Activated naive CD8-positive, alpha-beta T cell treated with anti-CD3 and anti-CD28 coated beads, Interleukin-2, amount 50 U/mL, for 16 hours (primary cell): Measurements from ENCODE around the gene MPIG6B.

Experiments
- DNase-seq: peaks from one replicate; pipeline ENCODE4 v3.0.0-alpha.2; 2020; ENCODE audit warnings: low read depth, low spot score

MPIG6B gene

GRCh38 chr6:31737315-31737990 is 14.3 kb downstream of the MPIG6B start:
- no peak for DNase-seq

- DNase-seq = no peak
These were observed 15.1 kb downstream of the MPIG6B start for GRCh38 chr6:31737991-31738979.

- DNase-seq = peak; percentile 88
These were observed 16.6 kb downstream of the MPIG6B start, which contains the start of gene MSH5 for GRCh38 chr6:31739639-31740396. MSH5 (plus strand) TSS chr6:31740005; CDS start chr6:31740467, 462 bp downstream.

- no peak for DNase-seq
These were observed 17.4 kb downstream of the MPIG6B start for GRCh38 chr6:31740397-31741223.

- DNase-seq = no peak
These were observed 18.6 kb downstream of the MPIG6B start for GRCh38 chr6:31741815-31742214.

- DNase-seq = no peak
These were observed 19.7 kb downstream of the MPIG6B start for GRCh38 chr6:31742894-31743293.

GRCh38 chr6:31744422-31744821 is 21.2 kb downstream of the MPIG6B start:
- DNase-seq = no peak

- no peak for DNase-seq
These were observed 26.3 kb downstream of the MPIG6B start for GRCh38 chr6:31749301-31750036.

GRCh38 chr6:31750411-31751022 is 27.3 kb downstream of the MPIG6B start:
- DNase-seq = no peak

GRCh38 chr6:31752739-31753319 is 29.7 kb downstream of the MPIG6B start:
- DNase-seq = no peak

- DNase-seq = no peak
These were observed 35.1 kb downstream of the MPIG6B start for GRCh38 chr6:31758281-31758680.

- no peak for DNase-seq
These were observed 37.6 kb downstream of the MPIG6B start for GRCh38 chr6:31760790-31761189.

GRCh38 chr6:31761343-31761742 is 38.2 kb downstream of the MPIG6B start:
- no peak for DNase-seq

- DNase-seq = no peak
These were observed 39.2 kb downstream of the MPIG6B start, which contains the start of gene SAPCD1 for GRCh38 chr6:31762356-31762755. SAPCD1 (plus strand) TSS chr6:31762656; CDS start chr6:31763055, 399 bp downstream.

GRCh38 chr6:31762878-31763618 is 39.9 kb downstream of the MPIG6B start:
- no peak for DNase-seq

- no peak for DNase-seq
These were observed 40.4 kb downstream of the MPIG6B start for GRCh38 chr6:31763619-31763940.

- no peak for DNase-seq
These were observed 41.0 kb downstream of the MPIG6B start for GRCh38 chr6:31764198-31764597.

GRCh38 chr6:31765559-31765909 is 42.4 kb downstream of the MPIG6B start:
- no peak for DNase-seq
